Lower lobe of right lung (tissue), 2 donors: ENCODE data around the gene DDX39A. TPM values are rescaled to one million over a fixed set of nuclear protein-coding genes. Genes with fewer than 3 reads are reported as not detected.
A peak's percentile ranks its signal among the peaks of the same experiment; 100 is the strongest.

Experiments
- ATAC-seq, 2 donors: fragments of 200-7000 bp; cut with Tn5 transposase; one replicate each; pipeline ENCODE4 v1.9.1; 2020 to 2022; ENCODE audit warnings: mild to moderate bottlenecking in 2 of 2, moderate library complexity in 2 of 2
- DNase-seq: peaks from one replicate; pipeline ENCODE4 v3.0.0-alpha.2; 2020
- H3K27ac ChIP-seq: fragments of 200-600 bp; one replicate; pipeline ENCODE4 v1.8.0; 2022
- H3K27me3 ChIP-seq: fragments of 200-600 bp; one replicate; pipeline ENCODE4 v1.8.0; 2022; ENCODE audit warnings: low read depth
- H3K36me3 ChIP-seq: fragments of 200-600 bp; one replicate; pipeline ENCODE4 v1.8.0; 2022; ENCODE audit warnings: mild to moderate bottlenecking
- H3K4me1 ChIP-seq: fragments of 200-600 bp; one replicate; pipeline ENCODE4 v1.8.0; 2022
- H3K4me3 ChIP-seq: fragments of 200-600 bp; one replicate; pipeline ENCODE4 v1.8.0; 2022; ENCODE audit warnings: mild to moderate bottlenecking
- H3K9me3 ChIP-seq: fragments of 200-600 bp; one replicate; pipeline ENCODE4 v1.8.0; 2022
- CTCF ChIP-seq: fragments of 200-600 bp; IDR thresholded peaks from one replicate; pipeline ENCODE4 v1.8.0; 2022; ENCODE audit warnings: antibody characterized with exemption, mild to moderate bottlenecking
- intact Hi-C: fragments of 100-400 bp; cut with DNase I; formaldehyde crosslinking; loops from one replicate; pipeline ENCODE4 v1.11.0; 2022
- total RNA-seq: library from RNA; stranded (reverse); fragmentation: NEBNext Ultra II Directional; extraction: Animal tissue kit (Norgen Biotek cat#: 25700); gene quantifications from one replicate; pipeline ENCODE4 v1.2.1, GENCODE V29; 2021
- donor health status: DM: no; HTN: yes; CAD: no; lungs with severe emphysema.

The DDX39A gene
- total RNA-seq, 1 donor from 2014 or later = 59.3 TPM

GRCh38 chr19:14363183-14364097 is 55.7 kb downstream of the DDX39A start:
- peak; percentile 84 for DNase-seq
- no peaks in the 10 kb centered on the region for H3K27me3 ChIP-seq
- intact Hi-C loops = no loop called here
- H3K4me3 ChIP-seq = peak overlapping the region; percentile 48
- TF ChIP-seq CTCF = no peak
- no peaks in the 10 kb centered on the region for H3K36me3 ChIP-seq
- H3K27ac ChIP-seq = peak overlapping the region; percentile 81
- peaks cover 64% of the 10 kb centered on the region for H3K4me1 ChIP-seq
- H3K9me3 ChIP-seq = no peaks in the 10 kb centered on the region
- peak; percentile 73 to 74 for ATAC-seq

GRCh38 chr19:14361824-14362223 is 57.3 kb downstream of the DDX39A start:
- H3K27ac ChIP-seq = no peak overlapping the region
- intact Hi-C loops = no loop called here

More at GRCh38 chr19:14361824-14362223, 57.3 kb downstream of the DDX39A start:
- H3K4me3 ChIP-seq = no peak overlapping the region
- DNase-seq (no peak), ATAC-seq (peak in 1 of 2 donors; percentile 11)
- no peaks in the 10 kb centered on the region for H3K9me3 ChIP-seq
- peak; percentile 19 for TF ChIP-seq CTCF
- H3K27me3 ChIP-seq = no peaks in the 10 kb centered on the region
- H3K4me1 ChIP-seq = peaks cover 52% of the 10 kb centered on the region
- H3K36me3 ChIP-seq = no peaks in the 10 kb centered on the region

Other genes starting within 250 kb of the DDX39A start
- gene ADGRL1, start 213.2 kb downstream of the DDX39A start, total RNA-seq = 28.7 TPM
- 239 TPM for gene ADGRE5, start 37.9 kb downstream of the DDX39A start, total RNA-seq
- gene PKN1, start 14.0 kb upstream of the DDX39A start, total RNA-seq = 147 TPM
- gene PTGER1, start 56.0 kb upstream of the DDX39A start, total RNA-seq = 0.62 TPM
- 72.1 TPM for gene GIPC1, start 76.8 kb upstream of the DDX39A start, total RNA-seq
- 92.5 TPM for gene DNAJB1, start 99.1 kb upstream of the DDX39A start, total RNA-seq
- 127 TPM for gene TECR, start 110.3 kb upstream of the DDX39A start, total RNA-seq
- 121 TPM for gene NDUFB7, start 152.7 kb upstream of the DDX39A start, total RNA-seq
- not detected for gene CLEC17A, start 163.7 kb upstream of the DDX39A start, total RNA-seq